WTC11 (cell line): Measurements from ENCODE around the gene SPATA24. TPM values are rescaled to one million over a fixed set of nuclear protein-coding genes. Genes with fewer than 3 reads are reported as not detected.

ENCODE experiments used
- ATAC-seq: fragments of 200-7000 bp; cut with Tn5 transposase; 2 replicates; pipeline ENCODE4 v1.10.0; 2021; ENCODE audit warnings: mild to moderate bottlenecking, moderate library complexity
- CTCF ChIA-PET: fragments of 300-600 bp; sonication (Branson Sonifier 250); formaldehyde crosslinking; loops from one replicate; lab custom pipeline; 2021; ENCODE audit warnings: antibody characterized with exemption; lab: Charles Lee
- POLR2A ChIA-PET: fragments of 350-600 bp; sonication (Branson Sonifier 250); formaldehyde crosslinking; loops from one replicate; lab custom pipeline; 2021; ENCODE audit warnings: antibody characterized with exemption; lab: Charles Lee
- DNase-seq: peaks from one replicate; pipeline ENCODE4 v3.0.0; 2021; ENCODE audit warnings: low spot score
- H3K27ac Mint-ChIP-seq: 2 replicates; pipeline ENCODE4 v1.8.0; 2021; ENCODE audit warnings: mixed read lengths
- H3K27me3 Mint-ChIP-seq: 2 replicates; pipeline ENCODE4 v1.8.0; 2021; ENCODE audit warnings: low read depth, mild to moderate bottlenecking, moderate library complexity, mixed read lengths
- H3K36me3 Mint-ChIP-seq: 2 replicates; pipeline ENCODE4 v1.8.0; 2021; ENCODE audit warnings: mixed read lengths
- H3K4me1 Mint-ChIP-seq: 2 replicates; pipeline ENCODE4 v1.8.0; 2022; ENCODE audit warnings: mixed read lengths
- H3K4me3 Mint-ChIP-seq: 2 replicates; pipeline ENCODE4 v1.8.0; 2021; ENCODE audit warnings: mild to moderate bottlenecking, moderate library complexity, mixed read lengths
- H3K9me3 Mint-ChIP-seq: 2 replicates; pipeline ENCODE4 v1.8.0; 2021; ENCODE audit warnings: mixed read lengths
- AFF4 ChIP-seq: sonication (generic); formaldehyde crosslinking; IDR thresholded peaks from 2 replicates; pipeline ENCODE4 v1.8.1; 2023; ENCODE audit warnings: mild to moderate bottlenecking, missing genetic modification reagents, borderline replicate concordance
- ATF1 ChIP-seq: sonication (generic); formaldehyde crosslinking; IDR thresholded peaks from 2 replicates; pipeline ENCODE4 v1.8.1; 2023; ENCODE audit warnings: mild to moderate bottlenecking, moderate library complexity, missing genetic modification reagents
- CREB1 ChIP-seq: sonication (generic); formaldehyde crosslinking; IDR thresholded peaks from 2 replicates; pipeline ENCODE4 v1.8.0; 2023; ENCODE audit warnings: mild to moderate bottlenecking, missing genetic modification reagents
- E2F1 ChIP-seq: sonication (generic); formaldehyde crosslinking; IDR thresholded peaks from 2 replicates; pipeline ENCODE4 v1.8.0; 2022; ENCODE audit warnings: mild to moderate bottlenecking, missing genetic modification reagents
- ETV6 ChIP-seq: sonication (generic); formaldehyde crosslinking; IDR thresholded peaks from 2 replicates; pipeline ENCODE4 v1.8.1; 2022; ENCODE audit warnings: mild to moderate bottlenecking, missing genetic modification reagents
- FOXP1 ChIP-seq: sonication (generic); formaldehyde crosslinking; IDR thresholded peaks from 2 replicates; pipeline ENCODE4 v1.8.0; 2022; ENCODE audit warnings: missing genetic modification reagents, mild to moderate bottlenecking, moderate library complexity, borderline replicate concordance
- GRHL2 ChIP-seq: fragments of 250-450 bp; sonication (Bioruptor Pico); IDR thresholded peaks from 2 replicates; pipeline ENCODE4 v1.8.0; 2022; ENCODE audit warnings: mild to moderate bottlenecking, moderate library complexity; ENCODE audit not compliant: insufficient replicate concordance, severe bottlenecking
- IRF2 ChIP-seq: sonication (generic); formaldehyde crosslinking; IDR thresholded peaks from 2 replicates; pipeline ENCODE4 v1.8.0; 2022; ENCODE audit warnings: low read depth, missing genetic modification reagents, borderline replicate concordance
- JAZF1 ChIP-seq: fragments of 250-450 bp; sonication (Bioruptor Pico); IDR thresholded peaks from 2 replicates; pipeline ENCODE4 v1.9.0; 2021; ENCODE audit warnings: moderate library complexity, mild to moderate bottlenecking, inconsistent platforms
- MYBL2 ChIP-seq: sonication (generic); formaldehyde crosslinking; IDR thresholded peaks from 2 replicates; pipeline ENCODE4 v1.8.1; 2023; ENCODE audit warnings: mild to moderate bottlenecking, moderate library complexity, missing genetic modification reagents
- SMAD3 ChIP-seq: sonication (generic); formaldehyde crosslinking; IDR thresholded peaks from 2 replicates; pipeline ENCODE4 v1.8.0; 2022; ENCODE audit warnings: missing genetic modification reagents, mild to moderate bottlenecking, borderline replicate concordance
- SOX15 ChIP-seq: fragments of 250-450 bp; sonication (Bioruptor Pico); IDR thresholded peaks from 2 replicates; pipeline ENCODE4 v1.9.0; 2021; ENCODE audit warnings: mild to moderate bottlenecking
- STAT6 ChIP-seq: sonication (generic); formaldehyde crosslinking; conservative IDR thresholded peaks from 2 replicates; pipeline ENCODE4 v1.8.1; 2023; ENCODE audit warnings: mild to moderate bottlenecking, low read depth, missing genetic modification reagents, moderate library complexity
- ZBTB21 ChIP-seq: sonication (generic); formaldehyde crosslinking; IDR thresholded peaks from 2 replicates; pipeline ENCODE4 v1.8.1; 2023; ENCODE audit warnings: mild to moderate bottlenecking, missing genetic modification reagents, borderline replicate concordance
- ZNF138 ChIP-seq: sonication (generic); formaldehyde crosslinking; conservative IDR thresholded peaks from 2 replicates; pipeline ENCODE4 v1.8.1; 2022; ENCODE audit warnings: mild to moderate bottlenecking, moderate library complexity, missing genetic modification reagents
- ZNF423 ChIP-seq: fragments of 250-450 bp; sonication (Bioruptor Pico); IDR thresholded peaks from 2 replicates; pipeline ENCODE4 v2.1.2; 2022; ENCODE audit warnings: mild to moderate bottlenecking, moderate library complexity
- total RNA-seq: library from RNA; stranded (reverse); gene quantifications from 3 replicates; pipeline ENCODE4 v1.2.3, GENCODE V29; 2021
- TF ChIP-seq, protein P1 (sequence below): sonication (generic); formaldehyde crosslinking; IDR thresholded peaks from 2 replicates; pipeline ENCODE4 v1.8.1; 2023; ENCODE audit warnings: mild to moderate bottlenecking, missing genetic modification reagents, moderate library complexity
- TF ChIP-seq, protein P2 (sequence below): sonication (generic); formaldehyde crosslinking; IDR thresholded peaks from 2 replicates; pipeline ENCODE4 v1.8.1; 2022; ENCODE audit warnings: mild to moderate bottlenecking, moderate library complexity, missing genetic modification reagents
- TF ChIP-seq, protein P3 (sequence below): sonication (generic); formaldehyde crosslinking; IDR thresholded peaks from 2 replicates; pipeline ENCODE4 v1.8.1; 2022; ENCODE audit warnings: low read depth, missing genetic modification reagents, borderline replicate concordance
- TF ChIP-seq, protein P4 (sequence below): sonication (generic); formaldehyde crosslinking; IDR thresholded peaks from 2 replicates; pipeline ENCODE4 v1.8.0; 2022; ENCODE audit warnings: mild to moderate bottlenecking, missing genetic modification reagents
- TF ChIP-seq, protein P5 (sequence below): fragments of 250-450 bp; sonication (Bioruptor Pico); IDR thresholded peaks from 2 replicates; pipeline ENCODE4 v1.9.0; 2021; ENCODE audit warnings: mild to moderate bottlenecking

Gene SPATA24
- total RNA-seq, 1 experiment from 2014 or later, result 13.2 TPM

DNA sequence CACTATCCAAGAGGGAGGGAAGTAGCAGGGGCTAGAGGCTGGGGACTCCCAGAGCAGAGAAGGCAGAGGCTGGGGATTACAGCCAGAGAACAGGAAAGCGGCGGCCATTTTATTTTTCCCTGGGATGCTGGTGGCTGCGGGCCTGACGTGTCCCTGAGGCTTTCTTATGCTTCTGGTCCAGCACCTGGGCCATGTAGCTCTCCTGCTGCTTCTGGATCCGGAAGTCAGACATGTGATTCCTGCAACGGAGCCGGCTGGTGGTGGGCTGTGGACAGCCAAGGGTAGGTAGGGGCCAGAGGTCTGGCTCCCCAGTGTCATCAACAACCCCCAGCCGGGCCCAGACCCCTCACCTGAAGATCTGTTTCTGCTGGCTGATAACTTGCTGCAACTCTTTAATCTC lies 7.2 kb downstream of the SPATA24 start (continued):
- TF ChIP-seq AFF4 (CRISPR knock-in tag) (no peak), ETV6 (CRISPR knock-in tag) (no peak), FOXP1 (CRISPR knock-in tag) (no peak), MYBL2 (CRISPR knock-in tag) (no peak)

- Mint-ChIP-seq H3K27me3 (peaks cover 39% of the 10 kb centered on the region), H3K4me1 (peaks cover 28% of the 10 kb centered on the region), H3K36me3 (peaks cover 14% of the 10 kb centered on the region), H3K9me3 (no peaks in the 10 kb centered on the region), H3K4me3 (peak overlapping the region; percentile 66), H3K27ac (no peak overlapping the region)
- DNase-seq (no peak), ATAC-seq (no peak)
- POLR2A ChIA-PET, result interaction anchor here (1.8 kb wide), 1 partner anchor 8 kb away, joined by 4 read pairs; the partner anchor contains the start of gene SPATA24
- CTCF ChIA-PET, result interaction anchor here (0.6 to 5.6 kb wide), 6 partner anchors 26 to 848 kb away, joined by 3 to 19 read pairs (median 3); partner anchors contain the start of gene PAIP2
- no peak for TF ChIP-seq E2F1
- no peak for TF ChIP-seq ATF1 (CRISPR knock-in tag)
- TF ChIP-seq STAT6 (CRISPR knock-in tag), result no peak
- TF ChIP-seq, protein P1, sequence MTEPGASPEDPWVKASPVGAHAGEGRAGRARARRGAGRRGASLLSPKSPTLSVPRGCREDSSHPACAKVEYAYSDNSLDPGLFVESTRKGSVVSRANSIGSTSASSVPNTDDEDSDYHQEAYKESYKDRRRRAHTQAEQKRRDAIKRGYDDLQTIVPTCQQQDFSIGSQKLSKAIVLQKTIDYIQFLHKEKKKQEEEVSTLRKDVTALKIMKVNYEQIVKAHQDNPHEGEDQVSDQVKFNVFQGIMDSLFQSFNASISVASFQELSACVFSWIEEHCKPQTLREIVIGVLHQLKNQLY (CRISPR knock-in tag), result no peak
- TF ChIP-seq, protein P2, sequence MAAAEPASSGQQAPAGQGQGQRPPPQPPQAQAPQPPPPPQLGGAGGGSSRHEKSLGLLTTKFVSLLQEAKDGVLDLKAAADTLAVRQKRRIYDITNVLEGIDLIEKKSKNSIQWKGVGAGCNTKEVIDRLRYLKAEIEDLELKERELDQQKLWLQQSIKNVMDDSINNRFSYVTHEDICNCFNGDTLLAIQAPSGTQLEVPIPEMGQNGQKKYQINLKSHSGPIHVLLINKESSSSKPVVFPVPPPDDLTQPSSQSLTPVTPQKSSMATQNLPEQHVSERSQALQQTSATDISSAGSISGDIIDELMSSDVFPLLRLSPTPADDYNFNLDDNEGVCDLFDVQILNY (CRISPR knock-in tag), result no peak
- TF ChIP-seq ZNF423 (CRISPR knock-in tag), result no peak
- TF ChIP-seq ZBTB21 (CRISPR knock-in tag), result no peak
- no peak for TF ChIP-seq SMAD3 (CRISPR knock-in tag)
- TF ChIP-seq, protein P3, sequence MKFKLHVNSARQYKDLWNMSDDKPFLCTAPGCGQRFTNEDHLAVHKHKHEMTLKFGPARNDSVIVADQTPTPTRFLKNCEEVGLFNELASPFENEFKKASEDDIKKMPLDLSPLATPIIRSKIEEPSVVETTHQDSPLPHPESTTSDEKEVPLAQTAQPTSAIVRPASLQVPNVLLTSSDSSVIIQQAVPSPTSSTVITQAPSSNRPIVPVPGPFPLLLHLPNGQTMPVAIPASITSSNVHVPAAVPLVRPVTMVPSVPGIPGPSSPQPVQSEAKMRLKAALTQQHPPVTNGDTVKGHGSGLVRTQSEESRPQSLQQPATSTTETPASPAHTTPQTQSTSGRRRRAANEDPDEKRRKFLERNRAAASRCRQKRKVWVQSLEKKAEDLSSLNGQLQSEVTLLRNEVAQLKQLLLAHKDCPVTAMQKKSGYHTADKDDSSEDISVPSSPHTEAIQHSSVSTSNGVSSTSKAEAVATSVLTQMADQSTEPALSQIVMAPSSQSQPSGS (CRISPR knock-in tag), result no peak
- TF ChIP-seq, protein P4, sequence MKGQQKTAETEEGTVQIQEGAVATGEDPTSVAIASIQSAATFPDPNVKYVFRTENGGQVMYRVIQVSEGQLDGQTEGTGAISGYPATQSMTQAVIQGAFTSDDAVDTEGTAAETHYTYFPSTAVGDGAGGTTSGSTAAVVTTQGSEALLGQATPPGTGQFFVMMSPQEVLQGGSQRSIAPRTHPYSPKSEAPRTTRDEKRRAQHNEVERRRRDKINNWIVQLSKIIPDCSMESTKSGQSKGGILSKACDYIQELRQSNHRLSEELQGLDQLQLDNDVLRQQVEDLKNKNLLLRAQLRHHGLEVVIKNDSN (CRISPR knock-in tag), result no peak
- TF ChIP-seq ZNF138 (CRISPR knock-in tag), result no peak
- no peak for TF ChIP-seq GRHL2 (CRISPR knock-in tag)
- TF ChIP-seq, protein P5, sequence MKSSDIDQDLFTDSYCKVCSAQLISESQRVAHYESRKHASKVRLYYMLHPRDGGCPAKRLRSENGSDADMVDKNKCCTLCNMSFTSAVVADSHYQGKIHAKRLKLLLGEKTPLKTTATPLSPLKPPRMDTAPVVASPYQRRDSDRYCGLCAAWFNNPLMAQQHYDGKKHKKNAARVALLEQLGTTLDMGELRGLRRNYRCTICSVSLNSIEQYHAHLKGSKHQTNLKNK, result no peak
- TF ChIP-seq JAZF1 (CRISPR knock-in tag), result no peak
- TF ChIP-seq CREB1 (CRISPR knock-in tag), result no peak
- TF ChIP-seq IRF2, result no peak
- no peak for TF ChIP-seq SOX15
Observed at GRCh38 chr5:139395844-139396640, 7.8 kb downstream of the SPATA24 start.
